ENCODE data around the gene CNN2. TPM values are rescaled to one million over a fixed set of nuclear protein-coding genes. Genes with fewer than 3 reads are reported as not detected.

Gene CNN2
- total and polyA plus RNA-seq, 2 of the 13 experiments (the other 11 are each of a cell fraction or from before 2014, with no cell fraction given): 63.6 to 70.0 TPM

DNA sequence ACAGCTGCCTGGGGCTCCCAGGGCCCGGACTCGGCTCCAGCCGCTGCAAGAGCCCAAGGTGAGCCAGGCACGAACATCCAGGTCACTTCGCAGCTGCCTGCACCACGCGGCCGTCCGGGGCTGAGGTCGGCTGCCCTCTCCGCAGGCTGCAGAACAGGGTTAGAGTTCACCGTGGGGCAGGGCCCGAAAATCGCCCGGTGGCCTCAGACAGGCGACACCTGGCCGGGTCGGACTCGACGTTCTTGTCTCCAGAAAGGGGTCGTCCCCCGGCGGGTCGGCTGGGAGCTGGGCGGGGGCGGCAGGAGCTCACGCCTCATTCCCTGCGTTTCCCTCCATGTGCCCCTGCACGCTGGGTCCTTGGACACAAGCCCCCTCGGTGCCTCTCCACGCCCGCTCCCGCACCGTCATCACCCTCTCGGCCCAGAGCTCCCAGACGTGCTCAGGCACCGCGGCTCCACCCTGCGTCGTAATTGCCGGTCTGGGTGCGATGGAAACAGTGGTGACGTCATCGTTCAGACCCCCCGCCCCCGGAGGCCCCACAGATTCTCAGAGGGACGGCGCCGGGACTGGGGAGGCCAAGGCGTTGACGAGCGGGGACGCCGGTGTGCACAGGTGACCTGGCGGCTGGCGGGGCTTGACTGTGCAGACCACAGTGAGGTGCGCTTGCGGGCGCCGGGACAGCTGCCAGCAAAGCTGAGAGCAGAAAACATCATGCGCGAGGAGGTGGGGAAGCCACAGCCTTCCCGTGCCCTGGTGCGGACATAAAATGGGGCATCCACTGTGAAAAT is 30.2 kb upstream of the CNN2 start (continued):
- TF ChIP-seq, protein P1, sequence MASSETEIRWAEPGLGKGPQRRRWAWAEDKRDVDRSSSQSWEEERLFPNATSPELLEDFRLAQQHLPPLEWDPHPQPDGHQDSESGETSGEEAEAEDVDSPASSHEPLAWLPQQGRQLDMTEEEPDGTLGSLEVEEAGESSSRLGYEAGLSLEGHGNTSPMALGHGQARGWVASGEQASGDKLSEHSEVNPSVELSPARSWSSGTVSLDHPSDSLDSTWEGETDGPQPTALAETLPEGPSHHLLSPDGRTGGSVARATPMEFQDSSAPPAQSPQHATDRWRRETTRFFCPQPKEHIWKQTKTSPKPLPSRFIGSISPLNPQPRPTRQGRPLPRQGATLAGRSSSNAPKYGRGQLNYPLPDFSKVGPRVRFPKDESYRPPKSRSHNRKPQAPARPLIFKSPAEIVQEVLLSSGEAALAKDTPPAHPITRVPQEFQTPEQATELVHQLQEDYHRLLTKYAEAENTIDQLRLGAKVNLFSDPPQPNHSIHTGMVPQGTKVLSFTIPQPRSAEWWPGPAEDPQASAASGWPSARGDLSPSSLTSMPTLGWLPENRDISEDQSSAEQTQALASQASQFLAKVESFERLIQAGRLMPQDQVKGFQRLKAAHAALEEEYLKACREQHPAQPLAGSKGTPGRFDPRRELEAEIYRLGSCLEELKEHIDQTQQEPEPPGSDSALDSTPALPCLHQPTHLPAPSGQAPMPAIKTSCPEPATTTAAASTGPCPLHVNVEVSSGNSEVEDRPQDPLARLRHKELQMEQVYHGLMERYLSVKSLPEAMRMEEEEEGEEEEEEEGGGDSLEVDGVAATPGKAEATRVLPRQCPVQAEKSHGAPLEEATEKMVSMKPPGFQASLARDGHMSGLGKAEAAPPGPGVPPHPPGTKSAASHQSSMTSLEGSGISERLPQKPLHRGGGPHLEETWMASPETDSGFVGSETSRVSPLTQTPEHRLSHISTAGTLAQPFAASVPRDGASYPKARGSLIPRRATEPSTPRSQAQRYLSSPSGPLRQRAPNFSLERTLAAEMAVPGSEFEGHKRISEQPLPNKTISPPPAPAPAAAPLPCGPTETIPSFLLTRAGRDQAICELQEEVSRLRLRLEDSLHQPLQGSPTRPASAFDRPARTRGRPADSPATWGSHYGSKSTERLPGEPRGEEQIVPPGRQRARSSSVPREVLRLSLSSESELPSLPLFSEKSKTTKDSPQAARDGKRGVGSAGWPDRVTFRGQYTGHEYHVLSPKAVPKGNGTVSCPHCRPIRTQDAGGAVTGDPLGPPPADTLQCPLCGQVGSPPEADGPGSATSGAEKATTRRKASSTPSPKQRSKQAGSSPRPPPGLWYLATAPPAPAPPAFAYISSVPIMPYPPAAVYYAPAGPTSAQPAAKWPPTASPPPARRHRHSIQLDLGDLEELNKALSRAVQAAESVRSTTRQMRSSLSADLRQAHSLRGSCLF (CRISPR knock-in tag; IDR thresholded peaks at IDR 0.05; ENCODE audit: borderline replicate concordance): no peak
- TF ChIP-seq SMAD9 (CRISPR knock-in tag; IDR thresholded peaks at IDR 0.05) (no peak), ZNF678 (CRISPR knock-in tag; IDR thresholded peaks at IDR 0.05) (no peak), CC2D1A (CRISPR knock-in tag; IDR thresholded peaks at IDR 0.05) (no peak), ZSCAN22 (CRISPR knock-in tag; IDR thresholded peaks at IDR 0.05) (no peak), U2AF2 (IDR thresholded peaks at IDR 0.05; ENCODE audit: low read depth, low read length) (no peak), TBX2 (CRISPR knock-in tag; IDR thresholded peaks at IDR 0.05; ENCODE audit: borderline replicate concordance) (no peak; the same call in 1 of the 2 replicates), POLR2G (IDR thresholded peaks at IDR 0.05; ENCODE audit: low read depth, low read length) (peak; percentile 67; the same call in 1 of the 2 replicates), ZSCAN20 (CRISPR knock-in tag; IDR thresholded peaks at IDR 0.05; ENCODE audit: borderline replicate concordance) (no peak), MYC (CRISPR knock-in tag; IDR thresholded peaks at IDR 0.05; ENCODE audit: borderline replicate concordance) (peak; percentile 10; the same call in 1 of the 2 replicates), GTF3A (CRISPR knock-in tag; conservative IDR thresholded peaks at IDR 0.05) (no peak), KMT2A (CRISPR knock-in tag; IDR thresholded peaks at IDR 0.05) (no peak), NR2F6 (IDR thresholded peaks at IDR 0.05) (no peak), NR2F6 (CRISPR knock-in tag; IDR thresholded peaks at IDR 0.05) (no peak), NFE2L1 (CRISPR knock-in tag; IDR thresholded peaks at IDR 0.05; ENCODE audit: borderline replicate concordance) (no peak)
- TF ChIP-seq, protein P2, sequence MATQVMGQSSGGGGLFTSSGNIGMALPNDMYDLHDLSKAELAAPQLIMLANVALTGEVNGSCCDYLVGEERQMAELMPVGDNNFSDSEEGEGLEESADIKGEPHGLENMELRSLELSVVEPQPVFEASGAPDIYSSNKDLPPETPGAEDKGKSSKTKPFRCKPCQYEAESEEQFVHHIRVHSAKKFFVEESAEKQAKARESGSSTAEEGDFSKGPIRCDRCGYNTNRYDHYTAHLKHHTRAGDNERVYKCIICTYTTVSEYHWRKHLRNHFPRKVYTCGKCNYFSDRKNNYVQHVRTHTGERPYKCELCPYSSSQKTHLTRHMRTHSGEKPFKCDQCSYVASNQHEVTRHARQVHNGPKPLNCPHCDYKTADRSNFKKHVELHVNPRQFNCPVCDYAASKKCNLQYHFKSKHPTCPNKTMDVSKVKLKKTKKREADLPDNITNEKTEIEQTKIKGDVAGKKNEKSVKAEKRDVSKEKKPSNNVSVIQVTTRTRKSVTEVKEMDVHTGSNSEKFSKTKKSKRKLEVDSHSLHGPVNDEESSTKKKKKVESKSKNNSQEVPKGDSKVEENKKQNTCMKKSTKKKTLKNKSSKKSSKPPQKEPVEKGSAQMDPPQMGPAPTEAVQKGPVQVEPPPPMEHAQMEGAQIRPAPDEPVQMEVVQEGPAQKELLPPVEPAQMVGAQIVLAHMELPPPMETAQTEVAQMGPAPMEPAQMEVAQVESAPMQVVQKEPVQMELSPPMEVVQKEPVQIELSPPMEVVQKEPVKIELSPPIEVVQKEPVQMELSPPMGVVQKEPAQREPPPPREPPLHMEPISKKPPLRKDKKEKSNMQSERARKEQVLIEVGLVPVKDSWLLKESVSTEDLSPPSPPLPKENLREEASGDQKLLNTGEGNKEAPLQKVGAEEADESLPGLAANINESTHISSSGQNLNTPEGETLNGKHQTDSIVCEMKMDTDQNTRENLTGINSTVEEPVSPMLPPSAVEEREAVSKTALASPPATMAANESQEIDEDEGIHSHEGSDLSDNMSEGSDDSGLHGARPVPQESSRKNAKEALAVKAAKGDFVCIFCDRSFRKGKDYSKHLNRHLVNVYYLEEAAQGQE (IDR thresholded peaks at IDR 0.05; ENCODE audit: borderline replicate concordance in 1 of 2, low read depth in 1 of 2, low read length in 2 of 2): no peak
- TF ChIP-seq, protein P3, sequence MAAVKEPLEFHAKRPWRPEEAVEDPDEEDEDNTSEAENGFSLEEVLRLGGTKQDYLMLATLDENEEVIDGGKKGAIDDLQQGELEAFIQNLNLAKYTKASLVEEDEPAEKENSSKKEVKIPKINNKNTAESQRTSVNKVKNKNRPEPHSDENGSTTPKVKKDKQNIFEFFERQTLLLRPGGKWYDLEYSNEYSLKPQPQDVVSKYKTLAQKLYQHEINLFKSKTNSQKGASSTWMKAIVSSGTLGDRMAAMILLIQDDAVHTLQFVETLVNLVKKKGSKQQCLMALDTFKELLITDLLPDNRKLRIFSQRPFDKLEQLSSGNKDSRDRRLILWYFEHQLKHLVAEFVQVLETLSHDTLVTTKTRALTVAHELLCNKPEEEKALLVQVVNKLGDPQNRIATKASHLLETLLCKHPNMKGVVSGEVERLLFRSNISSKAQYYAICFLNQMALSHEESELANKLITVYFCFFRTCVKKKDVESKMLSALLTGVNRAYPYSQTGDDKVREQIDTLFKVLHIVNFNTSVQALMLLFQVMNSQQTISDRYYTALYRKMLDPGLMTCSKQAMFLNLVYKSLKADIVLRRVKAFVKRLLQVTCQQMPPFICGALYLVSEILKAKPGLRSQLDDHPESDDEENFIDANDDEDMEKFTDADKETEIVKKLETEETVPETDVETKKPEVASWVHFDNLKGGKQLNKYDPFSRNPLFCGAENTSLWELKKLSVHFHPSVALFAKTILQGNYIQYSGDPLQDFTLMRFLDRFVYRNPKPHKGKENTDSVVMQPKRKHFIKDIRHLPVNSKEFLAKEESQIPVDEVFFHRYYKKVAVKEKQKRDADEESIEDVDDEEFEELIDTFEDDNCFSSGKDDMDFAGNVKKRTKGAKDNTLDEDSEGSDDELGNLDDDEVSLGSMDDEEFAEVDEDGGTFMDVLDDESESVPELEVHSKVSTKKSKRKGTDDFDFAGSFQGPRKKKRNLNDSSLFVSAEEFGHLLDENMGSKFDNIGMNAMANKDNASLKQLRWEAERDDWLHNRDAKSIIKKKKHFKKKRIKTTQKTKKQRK (IDR thresholded peaks at IDR 0.05; ENCODE audit: low read length): no peak

All from HepG2 (cell line).